Gastroesophageal sphincter (tissue), 4 donors: ENCODE results near the gene CCDC13. TPM values are rescaled to one million over a fixed set of nuclear protein-coding genes. Genes with fewer than 3 reads are reported as not detected.

Experiments used
- ATAC-seq: fragments of 150-250 bp; one replicate; pipeline ENCODE4 v1.9.1; 2016; ENCODE audit warnings: mild to moderate bottlenecking, moderate library complexity
- H3K27ac ChIP-seq, 4 donors: fragments of 200-600 bp; sonication (generic) in 3 of 4; 1 replicate in 3 of 4; 2 replicates in 1 of 4; pipeline ENCODE4 v1.5.1; 2016 to 2019
- H3K27me3 ChIP-seq: fragments of 200-600 bp; sonication (generic); one replicate; pipeline ENCODE4 v1.5.1; 2019
- H3K36me3 ChIP-seq, 2 donors: fragments of 200-600 bp; sonication (generic); one replicate each; pipeline ENCODE4 v1.5.1; 2019; ENCODE audit warnings: control low read depth in 1 of 2
- H3K4me1 ChIP-seq, 3 donors: fragments of 200-600 bp; sonication (generic); 1 replicate in 2 of 3; 2 replicates in 1 of 3; pipeline ENCODE4 v1.5.1; 2016 to 2019; ENCODE audit warnings: control low read depth in 2 of 3
- H3K4me3 ChIP-seq, 2 donors: fragments of 200-600 bp; sonication (generic); one replicate each; pipeline ENCODE4 v1.5.1; 2019; ENCODE audit warnings: mild to moderate bottlenecking in 1 of 2, moderate library complexity in 1 of 2
- H3K9me3 ChIP-seq, 3 donors: fragments of 200-600 bp; sonication (generic); one replicate each; pipeline ENCODE4 v1.5.1; 2017 to 2019; ENCODE audit warnings: control low read depth in 2 of 3
- CTCF ChIP-seq, 4 experiments: fragments of 200-600 bp in 2 of 4; fragments of 450-650 bp in 2 of 4; sonication (generic) in 1 of 4; IDR thresholded peaks; one replicate each; pipeline ENCODE4 v1.5.1; 2017 to 2019; ENCODE audit warnings: antibody characterized with exemption in 4 of 4, mild to moderate bottlenecking in 2 of 4, moderate library complexity in 2 of 4
- EP300 ChIP-seq: sonication (generic); formaldehyde crosslinking; IDR thresholded peaks from one replicate; pipeline ENCODE4 v1.6.1; 2017; ENCODE audit warnings: antibody characterized with exemption, mild to moderate bottlenecking
- POLR2A ChIP-seq, 2 donors: fragments of 450-650 bp; IDR thresholded peaks; one replicate each; pipeline ENCODE4 v1.6.1; 2017; ENCODE audit warnings: antibody characterized with exemption in 2 of 2, mild to moderate bottlenecking in 2 of 2, moderate library complexity in 1 of 2
- POLR2AphosphoS5 ChIP-seq: sonication (generic); formaldehyde crosslinking; IDR thresholded peaks from one replicate; pipeline ENCODE4 v1.6.1; 2017; ENCODE audit warnings: antibody characterized with exemption
- WGBS, 2 donors: methylation state at CpG; one replicate each; pipeline ENCODE4 v1.1.5; 2018; ENCODE audit warnings: low coverage in 1 of 2; 5-methylcytosine and 5-hydroxymethylcytosine counted together
- total RNA-seq, 4 donors: library from RNA; depleted of rRNA; stranded (reverse); fragments of >200 nt; gene quantifications; one replicate each; pipeline ENCODE4 v1.1.0, GENCODE V29; 2016

The CCDC13 gene
- total RNA-seq, 4 donors from 2014 or later, result 2.8 to 7.4 (median 5.6) TPM

DNA sequence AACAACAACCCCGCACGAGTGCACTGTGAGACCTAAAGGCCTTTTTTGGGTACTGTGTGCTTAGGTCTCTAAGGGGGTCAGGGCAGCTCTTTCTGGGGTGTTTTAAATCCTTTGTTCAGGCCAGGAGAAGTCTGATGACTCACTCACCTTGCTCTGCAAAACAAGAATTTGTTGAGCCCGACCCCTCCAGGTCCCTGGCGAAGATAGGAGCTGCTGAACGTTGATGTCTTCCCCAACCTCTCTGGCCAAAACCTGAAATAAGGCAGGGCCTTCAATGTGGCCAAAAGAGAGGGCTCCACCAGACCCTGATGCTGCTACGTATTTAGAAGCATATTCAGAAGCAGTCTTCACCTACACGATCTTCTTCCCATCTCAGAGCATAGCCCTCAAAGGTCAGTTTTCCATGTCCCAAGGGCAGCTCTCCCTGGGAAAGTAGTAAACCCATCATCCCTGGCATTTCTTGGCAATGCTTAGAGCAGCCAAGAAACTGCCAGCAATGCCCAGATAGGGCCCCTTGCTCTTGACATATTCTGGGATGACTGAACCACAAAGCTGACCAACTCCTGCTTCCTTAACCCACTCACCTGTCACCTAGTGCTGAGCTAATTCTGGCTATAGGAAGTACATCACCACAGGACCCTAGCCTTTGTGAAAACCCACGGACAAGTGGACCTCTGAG is 27.1 kb downstream of the CCDC13 start:
- ATAC-seq, result no peak
- no peaks in the 10 kb centered on the region for H3K9me3 ChIP-seq
- no peaks in the 10 kb centered on the region for H3K36me3 ChIP-seq
- H3K27ac ChIP-seq, result peak overlapping the region; percentile 71 to 83 (median 82)
- no peaks in the 10 kb centered on the region for H3K27me3 ChIP-seq
- no peak overlapping the region for H3K4me3 ChIP-seq
- H3K4me1 ChIP-seq, result peaks cover 16 to 66% (median 17%) of the 10 kb centered on the region in 3 donors
- WGBS, 2 donors, result 40 to 50% methylated on average over 1 to 2 of the region's 8 CpGs
- TF ChIP-seq POLR2AphosphoS5 (peak; percentile 53), POLR2A (IDR thresholded peaks at IDR 0.05) (no peak)

DNA sequence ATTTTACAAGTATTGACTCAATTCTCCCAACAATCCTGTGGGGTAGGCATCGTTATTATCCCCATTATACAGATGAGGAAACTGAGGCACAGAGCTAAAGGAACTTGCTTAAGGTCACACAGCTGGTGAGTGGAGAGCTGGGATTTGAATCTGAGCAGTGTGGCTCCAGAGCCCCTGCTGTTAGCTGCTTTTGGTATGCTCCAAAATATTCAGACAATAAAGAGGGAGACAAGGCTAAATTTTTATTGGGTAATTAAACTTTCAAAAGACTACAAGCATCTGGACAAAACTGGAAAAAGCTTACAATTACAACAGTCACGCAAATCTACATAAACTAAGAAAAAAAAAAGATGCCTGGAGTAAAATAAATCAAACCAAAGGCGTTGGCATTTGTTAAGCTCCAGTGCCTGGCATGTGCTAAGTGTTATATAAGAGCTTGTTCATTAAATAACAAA is 27.7 kb downstream of the CCDC13 start:
- Histone ChIP-seq H3K27ac (peak overlapping the region; percentile 71 to 83 (median 82)), H3K9me3 (no peaks in the 10 kb centered on the region), H3K4me1 (peaks cover 16 to 66% (median 17%) of the 10 kb centered on the region in 3 donors), H3K36me3 (no peaks in the 10 kb centered on the region), H3K4me3 (no peak overlapping the region), H3K27me3 (no peaks in the 10 kb centered on the region)
- whole genome bisulfite sequencing, 2 donors, result 50% methylated on average over 3 of the region's 3 CpGs; no CpG with 5 or more reads in 1 of the 2 donors
- TF ChIP-seq POLR2AphosphoS5 (no peak), EP300 (no peak), POLR2A (IDR thresholded peaks at IDR 0.05) (no peak), CTCF (IDR thresholded peaks at IDR 0.05) (no peak)
- ATAC-seq, result no peak

GRCh38 chr3:42743204-42743995 is 29.7 kb downstream of the CCDC13 start:
- H3K27ac ChIP-seq, result peak overlapping the region in 3 of 4 donors; percentile 44 to 83 (median 54)

GRCh38 chr3:42742688-42743087 is 30.4 kb downstream of the CCDC13 start:
- ATAC-seq, result no peak
- Histone ChIP-seq H3K36me3 (no peaks in the 10 kb centered on the region), H3K4me1 (peaks cover 12 to 40% (median 16%) of the 10 kb centered on the region in 3 donors), H3K27ac (no peak overlapping the region), H3K27me3 (no peaks in the 10 kb centered on the region), H3K9me3 (no peaks in the 10 kb centered on the region), H3K4me3 (no peak overlapping the region)
- WGBS, 2 donors, result 93% methylated on average over 8 of the region's 9 CpGs; no CpG with 5 or more reads in 1 of the 2 donors
- TF ChIP-seq POLR2AphosphoS5 (no peak), CTCF (IDR thresholded peaks at IDR 0.05) (no peak), POLR2A (IDR thresholded peaks at IDR 0.05) (no peak), EP300 (no peak)

More at GRCh38 chr3:42743204-42743995, 29.7 kb downstream of the CCDC13 start:
- Histone ChIP-seq H3K4me3 (no peak overlapping the region), H3K27me3 (no peaks in the 10 kb centered on the region), H3K36me3 (no peaks in the 10 kb centered on the region), H3K9me3 (no peaks in the 10 kb centered on the region), H3K4me1 (peaks cover 12 to 47% (median 16%) of the 10 kb centered on the region in 3 donors)
- 85 to 98% methylated on average over 2 to 4 of the region's 7 CpGs for WGBS, 2 donors
- no peak for ATAC-seq
- TF ChIP-seq EP300 (no peak), CTCF (IDR thresholded peaks at IDR 0.05) (no peak), POLR2AphosphoS5 (no peak), POLR2A (IDR thresholded peaks at IDR 0.05) (no peak)

DNA sequence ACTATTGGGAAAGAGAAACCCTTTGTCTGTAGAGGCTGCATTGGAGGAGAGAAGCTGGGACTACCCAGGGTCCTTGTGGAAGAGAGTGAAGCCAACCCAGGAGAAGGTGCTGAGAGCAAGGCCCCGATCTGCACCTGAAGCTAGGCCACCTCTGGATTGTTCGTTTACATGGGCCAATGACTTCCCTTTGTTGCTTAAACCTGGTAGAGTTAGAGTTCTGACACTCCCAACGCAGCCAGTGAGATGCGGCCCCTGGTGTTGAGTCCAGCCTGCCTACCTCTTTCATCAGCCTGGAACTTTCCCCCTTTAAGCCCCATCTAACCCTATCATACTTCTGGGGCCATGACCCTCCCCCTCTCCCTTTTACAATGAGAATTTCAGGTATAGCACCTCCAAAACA is 30.8 kb downstream of the CCDC13 start:
- Histone ChIP-seq H3K9me3 (no peaks in the 10 kb centered on the region), H3K4me1 (peaks cover 12 to 36% (median 16%) of the 10 kb centered on the region in 3 donors), H3K36me3 (no peaks in the 10 kb centered on the region), H3K27me3 (no peaks in the 10 kb centered on the region), H3K27ac (no peak overlapping the region), H3K4me3 (no peak overlapping the region)
- no peak for ATAC-seq
- TF ChIP-seq CTCF (IDR thresholded peaks at IDR 0.05) (no peak), POLR2AphosphoS5 (no peak), POLR2A (IDR thresholded peaks at IDR 0.05) (no peak), EP300 (no peak)
- 83 to 94% methylated on average over 4 of the region's 4 CpGs for WGBS, 2 donors
